ENCODE measurements around the gene TELO2. TPM values are rescaled to one million over a fixed set of nuclear protein-coding genes. Genes with fewer than 3 reads are reported as not detected.

Gene TELO2
- total RNA-seq: 10 to 100 TPM; 85.0 to 91.7 TPM
- polyA plus RNA-seq (2013, experiment 1 of 2): 41.8 TPM
- 36.9 TPM for polyA plus RNA-seq (2013, experiment 2 of 2)
- long read RNA-seq, experiment 1, partial matches to known transcripts: 9 of 21 reads
- long read RNA-seq, experiment 1, other reads (novel, unspliced or antisense): 10 of 21 reads
- long read RNA-seq, experiment 2, transcript TELO2-201 (21 exons, 3,314 nt): major isoform, 45 of 107 reads
- long read RNA-seq, experiment 2, partial matches to known transcripts: 13 of 107 reads
- long read RNA-seq, experiment 2, other reads (novel, unspliced or antisense): 49 of 107 reads
- long read RNA-seq, experiment 3, transcript TELO2-201 (21 exons, 3,314 nt): major isoform, 346 of 623 reads
- long read RNA-seq, experiment 3, partial matches to known transcripts: 36 of 623 reads
- long read RNA-seq, experiment 3, other reads (novel, unspliced or antisense): 239 of 623 reads
- long read RNA-seq, experiment 4, partial matches to known transcripts: 4 of 8 reads
- long read RNA-seq, experiment 4, other reads (novel, unspliced or antisense): 1 of 8 reads

GRCh38 chr16:1492923-1493745 lies at the start of gene TELO2:
Gene TELO2, plus strand, starts transcription at chr16:1493360. Its CDS starts 922 bp downstream, at chr16:1494282.
- 2 to 13% methylated on average over 18 to 89 of the region's 89 CpGs for WGBS, 2 experiments (ENCODE audit: insufficient coverage in 1 of 2, insufficient read length in 1 of 2)
- peaks cover 17% of the 10 kb centered on the region for H3K36me3 Mint-ChIP-seq (ENCODE audit: low read depth)
- H3K9me3 Mint-ChIP-seq: no peaks in the 10 kb centered on the region
- peak within 1 kb of the TSS; percentile 98 for H3K27ac Mint-ChIP-seq
- Histone ChIP-seq H3K4me3 (ENCODE audit: low read length) (peak within 1 kb of the TSS; percentile 80), H3K9ac (ENCODE audit: extremely low read depth, low read length, poor library complexity, severe bottlenecking) (peak within 1 kb of the TSS; percentile 66), H3K27me3 (ENCODE audit: control insufficient read depth, insufficient read depth, low read length, poor library complexity, severe bottlenecking) (no peaks in the 10 kb centered on the region), H3K36me3 (ENCODE audit: control insufficient read depth, insufficient read depth, low read length) (peaks cover 22% of the 10 kb centered on the region), H3K27ac (ENCODE audit: low read depth, low read length) (peak within 1 kb of the TSS; percentile 72), H3K4me1 (ENCODE audit: control insufficient read depth, insufficient read depth, low read length) (peaks cover 9% of the 10 kb centered on the region), H3K9me3 (ENCODE audit: control insufficient read depth, low read length) (no peaks in the 10 kb centered on the region)
- H3K4me3 Mint-ChIP-seq: peak within 1 kb of the TSS; percentile 77
- peak; percentile 93 for DNase-seq
- peaks cover 5% of the 10 kb centered on the region for H3K27me3 Mint-ChIP-seq (ENCODE audit: insufficient read depth)
- no peak for TF ChIP-seq CTCF (conservative IDR thresholded peaks at IDR 0.05)
- peaks cover 1% of the 10 kb centered on the region for H3K4me1 Mint-ChIP-seq

GRCh38 chr16:1443403-1443973 lies 49.7 kb upstream of the TELO2 start:
- Mint-ChIP-seq H3K4me3 (no peak overlapping the region), H3K27ac (no peak overlapping the region), H3K9me3 (no peaks in the 10 kb centered on the region), H3K4me1 (no peaks in the 10 kb centered on the region), H3K36me3 (ENCODE audit: low read depth) (peaks cover 8% of the 10 kb centered on the region), H3K27me3 (ENCODE audit: insufficient read depth) (no peaks in the 10 kb centered on the region)
- H3K9ac ChIP-seq (ENCODE audit: extremely low read depth, low read length, poor library complexity, severe bottlenecking): no peak overlapping the region
- H3K36me3 ChIP-seq (ENCODE audit: control insufficient read depth, insufficient read depth, low read length): no peaks in the 10 kb centered on the region
- WGBS, 2 experiments (ENCODE audit: insufficient coverage in 1 of 2, insufficient read length in 1 of 2): 89 to 92% methylated on average over 29 to 38 of the region's 38 CpGs
- H3K27me3 ChIP-seq (ENCODE audit: control insufficient read depth, insufficient read depth, low read length, poor library complexity, severe bottlenecking): no peaks in the 10 kb centered on the region
- no peak overlapping the region for H3K4me3 ChIP-seq (ENCODE audit: low read length)
- H3K4me1 ChIP-seq (ENCODE audit: control insufficient read depth, insufficient read depth, low read length): no peaks in the 10 kb centered on the region
- DNase-seq: no peak
- peak overlapping the region; percentile 24 for H3K27ac ChIP-seq (ENCODE audit: low read depth, low read length)
- TF ChIP-seq CTCF (conservative IDR thresholded peaks at IDR 0.05): no peak
- H3K9me3 ChIP-seq (ENCODE audit: control insufficient read depth, low read length): no peaks in the 10 kb centered on the region
